Thyroid gland (tissue), 4 donors: ENCODE results near the gene STKLD1. TPM values are rescaled to one million over a fixed set of nuclear protein-coding genes. Genes with fewer than 3 reads are reported as not detected.

Source experiments
- DNase-seq, 2 donors: peaks; one replicate each; pipeline ENCODE4 v3.0.0-alpha.2; 2019
- H3K27ac ChIP-seq, 3 donors: fragments of 200-600 bp; sonication (generic); 1 replicate in 2 of 3; 2 replicates in 1 of 3; pipeline ENCODE4 v1.5.1; 2016 to 2019; ENCODE audit warnings: mild to moderate bottlenecking in 1 of 3, moderate library complexity in 1 of 3
- H3K27me3 ChIP-seq: fragments of 200-600 bp; sonication (generic); one replicate; pipeline ENCODE4 v1.5.1; 2019
- H3K36me3 ChIP-seq, 2 donors: fragments of 200-600 bp; sonication (generic); one replicate each; pipeline ENCODE4 v1.5.1; 2016 to 2019
- H3K4me1 ChIP-seq, 2 donors: fragments of 200-600 bp; sonication (generic); one replicate each; pipeline ENCODE4 v1.5.1; 2017 to 2019
- H3K4me3 ChIP-seq, 3 donors: fragments of 200-600 bp; sonication (generic); replicated peaks in 1 of 3; 1 replicate in 2 of 3; 2 replicates in 1 of 3; pipeline ENCODE4 v1.5.1; 2016; ENCODE audit warnings: mild to moderate bottlenecking in 1 of 3
- H3K9me3 ChIP-seq: fragments of 200-600 bp; sonication (generic); one replicate; pipeline ENCODE4 v1.5.1; 2017
- CTCF ChIP-seq, 6 experiments: fragments of 200-600 bp in 3 of 6; fragments of 450-650 bp in 3 of 6; sonication (generic) in 3 of 6; IDR thresholded peaks; one replicate each; pipeline ENCODE4 v1.5.1; 2016 to 2019; ENCODE audit warnings: antibody characterized with exemption in 6 of 6, mild to moderate bottlenecking in 2 of 6, inconsistent platforms in 1 of 6, moderate library complexity in 1 of 6
- POLR2A ChIP-seq, 2 donors: fragments of 450-650 bp; IDR thresholded peaks; one replicate each; pipeline ENCODE4 v1.6.1; 2017; ENCODE audit warnings: antibody characterized with exemption in 2 of 2, mild to moderate bottlenecking in 2 of 2, moderate library complexity in 1 of 2
- WGBS, 2 donors: methylation state at CpG; one replicate each; pipeline ENCODE4 v1.1.5; 2017; 5-methylcytosine and 5-hydroxymethylcytosine counted together
- intact Hi-C: fragments of 100-400 bp; cut with DNase I; formaldehyde crosslinking; loops from one replicate; pipeline ENCODE4 v1.15.1; 2023
- total RNA-seq, 4 donors: library from RNA; depleted of rRNA; stranded (reverse); fragments of >200 nt; gene quantifications; one replicate each; pipeline ENCODE4 v1.2.3, GENCODE V29; 2016

The STKLD1 gene
- total RNA-seq, 4 donors from 2014 or later: 1.6 to 2.2 TPM; not detected in 2

GRCh38 chr9:133377721-133378216 is 1.6 kb downstream of the STKLD1 start:
- Histone ChIP-seq H3K4me1 (peaks cover 18 to 25% of the 10 kb centered on the region in 2 donors), H3K27ac (no peak overlapping the region), H3K36me3 (peaks cover 0 to 6% of the 10 kb centered on the region in 2 donors), H3K27me3 (no peaks in the 10 kb centered on the region), H3K4me3 (no peak overlapping the region), H3K9me3 (no peaks in the 10 kb centered on the region)
- whole genome bisulfite sequencing, 2 donors: 73 to 76% methylated on average over 6 of the region's 6 CpGs
- no peak for TF ChIP-seq CTCF (IDR thresholded peaks at IDR 0.05)
- TF ChIP-seq POLR2A (IDR thresholded peaks at IDR 0.05): no peak
- intact Hi-C loops: loop anchor here (5.0 kb wide), 1 partner anchor 40 kb away; the partner anchor contains the start of gene SURF6
- no peak for DNase-seq

DNA sequence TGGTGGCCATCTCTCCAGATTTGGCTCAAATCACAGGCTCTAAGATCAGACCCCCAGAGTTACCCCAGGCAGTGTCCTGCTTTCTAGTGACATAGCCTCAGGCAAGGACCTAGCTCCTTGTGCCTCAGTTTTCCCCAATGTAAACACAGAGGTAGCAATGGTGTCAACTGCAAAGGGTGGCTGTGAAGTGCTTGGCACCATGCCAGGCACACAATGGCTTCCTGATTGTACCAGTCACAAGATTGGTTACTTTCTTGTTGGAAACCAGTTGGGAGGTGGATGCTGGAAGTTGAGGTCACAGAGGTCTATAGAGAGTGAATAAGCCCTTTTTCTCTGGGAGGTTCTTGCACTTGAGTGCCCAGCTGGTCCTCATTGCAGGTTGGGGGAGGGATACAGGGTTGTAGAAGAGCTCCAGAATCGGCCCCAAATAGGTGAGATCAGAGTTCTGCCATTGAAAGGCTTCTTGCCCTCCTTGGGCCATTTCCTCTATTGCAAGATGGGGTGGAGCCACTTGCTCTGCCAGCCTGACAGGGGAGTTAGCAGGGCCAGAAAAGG is 2.3 kb downstream of the STKLD1 start:
- Histone ChIP-seq H3K4me1 (peaks cover 14 to 18% of the 10 kb centered on the region in 2 donors), H3K4me3 (no peak overlapping the region), H3K27me3 (no peaks in the 10 kb centered on the region), H3K9me3 (no peaks in the 10 kb centered on the region), H3K27ac (no peak overlapping the region), H3K36me3 (no peaks in the 10 kb centered on the region)
- TF ChIP-seq CTCF (IDR thresholded peaks at IDR 0.05): no peak
- TF ChIP-seq POLR2A (IDR thresholded peaks at IDR 0.05): no peak
- 83 to 93% methylated on average over 1 of the region's 1 CpG for WGBS, 2 donors
- intact Hi-C loops: loop anchor here (5.0 kb wide), 1 partner anchor 41 kb away; the partner anchor contains the start of gene SURF6
- DNase-seq: no peak

- 94% methylated on average over 11 to 12 of the region's 14 CpGs for WGBS, 2 donors
Measured at GRCh38 chr9:133379153-133380086, 3.3 kb downstream of the STKLD1 start.

GRCh38 chr9:133380734-133381133 is 4.6 kb downstream of the STKLD1 start:
- 82 to 86% methylated on average over 4 of the region's 4 CpGs for WGBS, 2 donors
- TF ChIP-seq CTCF (IDR thresholded peaks at IDR 0.05) (no peak), POLR2A (IDR thresholded peaks at IDR 0.05) (no peak)
- Histone ChIP-seq H3K27me3 (no peaks in the 10 kb centered on the region), H3K27ac (no peak overlapping the region), H3K36me3 (no peaks in the 10 kb centered on the region), H3K4me1 (peaks cover 3 to 8% of the 10 kb centered on the region in 2 donors), H3K9me3 (no peaks in the 10 kb centered on the region), H3K4me3 (no peak overlapping the region)
- intact Hi-C loops: no loop called here
- DNase-seq: no peak

More at GRCh38 chr9:133379153-133380086, 3.3 kb downstream of the STKLD1 start:
- H3K9me3 ChIP-seq: no peaks in the 10 kb centered on the region
- no peaks in the 10 kb centered on the region for H3K36me3 ChIP-seq
- no peaks in the 10 kb centered on the region for H3K27me3 ChIP-seq
- no peak overlapping the region for H3K4me3 ChIP-seq
- peaks cover 8 to 11% of the 10 kb centered on the region in 2 donors for H3K4me1 ChIP-seq
- no peak for DNase-seq
- H3K27ac ChIP-seq: no peak overlapping the region
- no peak for TF ChIP-seq POLR2A (IDR thresholded peaks at IDR 0.05)
- no peak for TF ChIP-seq CTCF (IDR thresholded peaks at IDR 0.05)
- intact Hi-C loops: loop anchor here (5.0 kb wide), 1 partner anchor 42 kb away; the partner anchor contains the start of gene SURF6
